HG02588 (cell line): ENCODE data around the gene MMP1.

Source experiments
- ATAC-seq: cut with Tn5 transposase; IDR thresholded peaks from one replicate; pipeline ENCODE4 v1.9.1; 2021; ENCODE audit warnings: mild to moderate bottlenecking, moderate library complexity; ENCODE audit not compliant: unreplicated experiment

Gene MMP1

GRCh38 chr11:102807921-102808320 is 10.0 kb upstream of the MMP1 start:
- no peak for ATAC-seq

- no peak for ATAC-seq
These were observed 8.3 kb upstream of the MMP1 start for GRCh38 chr11:102806296-102806695.

- no peak for ATAC-seq
These were observed 4.4 kb upstream of the MMP1 start for GRCh38 chr11:102802341-102802740.

- ATAC-seq = no peak
These were observed 2.8 kb upstream of the MMP1 start for GRCh38 chr11:102800767-102801166.

GRCh38 chr11:102799681-102800340 is 1.9 kb upstream of the MMP1 start:
- ATAC-seq = no peak

- peak; percentile 95 for ATAC-seq
These were observed 3.6 kb downstream of the MMP1 start for GRCh38 chr11:102794382-102794781.

GRCh38 chr11:102793677-102794290 is 4.2 kb downstream of the MMP1 start:
- ATAC-seq = no peak

- no peak for ATAC-seq
These were observed 5.4 kb downstream of the MMP1 start for GRCh38 chr11:102792604-102793003.

GRCh38 chr11:102791271-102792036 is 6.5 kb downstream of the MMP1 start:
- no peak for ATAC-seq

- ATAC-seq = no peak
These were observed 9.5 kb downstream of the MMP1 start for GRCh38 chr11:102788334-102788995.

- no peak for ATAC-seq
These were observed 13.6 kb downstream of the MMP1 start for GRCh38 chr11:102784380-102784779.

- ATAC-seq = no peak
These were observed 14.2 kb downstream of the MMP1 start for GRCh38 chr11:102783720-102784119.

- no peak for ATAC-seq
These were observed 14.9 kb downstream of the MMP1 start for GRCh38 chr11:102783016-102783415.

GRCh38 chr11:102781676-102782075 is 16.3 kb downstream of the MMP1 start:
- ATAC-seq = no peak

- no peak for ATAC-seq
These were observed 17.5 kb downstream of the MMP1 start, which contains the start of gene MMP10 for GRCh38 chr11:102780491-102780918. TSS of gene MMP10 (minus strand) at chr11:102780628. CDS start at chr11:102780591, 37 bp downstream.

- no peak for ATAC-seq
These were observed 21.5 kb downstream of the MMP1 start for GRCh38 chr11:102776454-102776853.

- ATAC-seq = no peak
These were observed 24.6 kb downstream of the MMP1 start for GRCh38 chr11:102773386-102773785.

- ATAC-seq = no peak
These were observed 26.6 kb downstream of the MMP1 start for GRCh38 chr11:102771351-102771750.

GRCh38 chr11:102770191-102770590 is 27.8 kb downstream of the MMP1 start:
- ATAC-seq = no peak

- ATAC-seq = no peak
These were observed 30.2 kb downstream of the MMP1 start for GRCh38 chr11:102767800-102768199.

GRCh38 chr11:102763440-102763839 is 34.5 kb downstream of the MMP1 start:
- ATAC-seq = no peak
